Activated CD8-positive, alpha-beta T cell treated with anti-CD3 and anti-CD28 coated beads for 36 hours (primary cell): ENCODE results near the gene NEUROD4. TPM values are rescaled to one million over a fixed set of nuclear protein-coding genes. Genes with fewer than 3 reads are reported as not detected.
A peak's percentile ranks its signal among the peaks of the same experiment; 100 is the strongest.

Experiments used
- ATAC-seq: fragments of 200-7000 bp; cut with Tn5 transposase; one replicate; pipeline ENCODE4 v1.10.0; 2021; ENCODE audit warnings: mild to moderate bottlenecking, moderate library complexity
- CTCF ChIA-PET: fragments of 350-600 bp; sonication (Branson Sonifier 250); formaldehyde crosslinking; loops from one replicate; lab custom pipeline; 2021; ENCODE audit warnings: antibody characterized with exemption; lab: Charles Lee
- POLR2A ChIA-PET: fragments of 350-600 bp; sonication (Branson Sonifier 250); formaldehyde crosslinking; loops from one replicate; lab custom pipeline; 2021; ENCODE audit warnings: antibody characterized with exemption; lab: Charles Lee
- DNase-seq: peaks from one replicate; pipeline ENCODE4 v3.0.0-alpha.2; 2020
- H3K27ac Mint-ChIP-seq: one replicate; pipeline ENCODE4 v1.8.0; 2021; ENCODE audit warnings: mild to moderate bottlenecking, mixed read lengths
- H3K27me3 Mint-ChIP-seq: one replicate; pipeline ENCODE4 v1.8.0; 2021; ENCODE audit warnings: mixed read lengths
- H3K36me3 Mint-ChIP-seq: one replicate; pipeline ENCODE4 v1.8.0; 2021; ENCODE audit warnings: low read depth, mixed read lengths
- H3K4me1 Mint-ChIP-seq: one replicate; pipeline ENCODE4 v1.8.0; 2021; ENCODE audit warnings: low read depth, mixed read lengths
- H3K4me3 Mint-ChIP-seq: one replicate; pipeline ENCODE4 v1.8.0; 2021; ENCODE audit warnings: mild to moderate bottlenecking, moderate library complexity, mixed read lengths
- H3K9me3 Mint-ChIP-seq: one replicate; pipeline ENCODE4 v1.8.0; 2021; ENCODE audit warnings: mixed read lengths
- intact Hi-C: fragments of 100-400 bp; cut with micrococcal nuclease; formaldehyde crosslinking; loops from one replicate; pipeline ENCODE4 v1.10.0; 2022
- total RNA-seq, 2 experiments: library from RNA; stranded (reverse); gene quantifications; one replicate each; pipeline ENCODE4 v1.2.3, GENCODE V29; 2021
- TF ChIP-seq, protein P1 (sequence below): fragments of 200-600 bp; IDR thresholded peaks from one replicate; pipeline ENCODE4 v1.8.0; 2022; ENCODE audit warnings: antibody characterized with exemption, mild to moderate bottlenecking

The NEUROD4 gene
- total RNA-seq, 2 experiments from 2014 or later = not detected

DNA sequence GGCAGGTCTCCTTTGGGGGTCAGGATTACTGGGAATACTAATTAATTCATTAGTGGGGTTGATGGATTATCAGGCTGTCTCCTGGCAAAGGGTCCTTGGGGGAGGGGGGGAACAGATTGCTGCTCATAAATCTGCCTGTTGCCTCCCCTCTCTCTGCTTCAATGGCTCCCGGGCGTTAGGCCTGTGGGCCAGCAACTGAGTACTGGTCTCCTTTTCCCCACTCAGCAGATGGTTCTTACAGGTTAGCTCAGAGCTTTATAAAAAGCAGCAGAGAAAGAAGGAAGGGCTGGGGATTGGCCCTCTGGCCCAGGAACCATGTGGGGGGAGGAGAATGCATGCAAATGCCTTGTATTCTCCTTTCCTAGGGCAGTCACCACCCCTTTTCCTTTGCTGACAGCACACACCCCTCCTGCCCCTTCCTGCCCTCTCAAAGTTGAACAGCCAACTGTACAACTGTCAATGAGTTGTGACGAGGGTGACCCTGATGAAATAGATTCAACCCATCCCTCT lies 2.3 kb upstream of the NEUROD4 start:
- H3K4me1 Mint-ChIP-seq = peaks cover 7% of the 10 kb centered on the region
- ChIA-PET CTCF (interaction anchor here (2.3 kb wide), 1 partner anchor 24 kb away, joined by 8 read pairs; no protein-coding TSS in a partner anchor), POLR2A (no interaction called here)
- no peak overlapping the region for H3K27ac Mint-ChIP-seq
- peaks cover 25% of the 10 kb centered on the region for H3K27me3 Mint-ChIP-seq
- TF ChIP-seq, protein P1, sequence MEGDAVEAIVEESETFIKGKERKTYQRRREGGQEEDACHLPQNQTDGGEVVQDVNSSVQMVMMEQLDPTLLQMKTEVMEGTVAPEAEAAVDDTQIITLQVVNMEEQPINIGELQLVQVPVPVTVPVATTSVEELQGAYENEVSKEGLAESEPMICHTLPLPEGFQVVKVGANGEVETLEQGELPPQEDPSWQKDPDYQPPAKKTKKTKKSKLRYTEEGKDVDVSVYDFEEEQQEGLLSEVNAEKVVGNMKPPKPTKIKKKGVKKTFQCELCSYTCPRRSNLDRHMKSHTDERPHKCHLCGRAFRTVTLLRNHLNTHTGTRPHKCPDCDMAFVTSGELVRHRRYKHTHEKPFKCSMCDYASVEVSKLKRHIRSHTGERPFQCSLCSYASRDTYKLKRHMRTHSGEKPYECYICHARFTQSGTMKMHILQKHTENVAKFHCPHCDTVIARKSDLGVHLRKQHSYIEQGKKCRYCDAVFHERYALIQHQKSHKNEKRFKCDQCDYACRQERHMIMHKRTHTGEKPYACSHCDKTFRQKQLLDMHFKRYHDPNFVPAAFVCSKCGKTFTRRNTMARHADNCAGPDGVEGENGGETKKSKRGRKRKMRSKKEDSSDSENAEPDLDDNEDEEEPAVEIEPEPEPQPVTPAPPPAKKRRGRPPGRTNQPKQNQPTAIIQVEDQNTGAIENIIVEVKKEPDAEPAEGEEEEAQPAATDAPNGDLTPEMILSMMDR = no peak
- H3K36me3 Mint-ChIP-seq = peaks cover 2% of the 10 kb centered on the region
- ATAC-seq (no peak), DNase-seq (no peak)
- H3K4me3 Mint-ChIP-seq = no peak overlapping the region
- intact Hi-C loops = no loop called here
- H3K9me3 Mint-ChIP-seq = peaks cover 6% of the 10 kb centered on the region

DNA sequence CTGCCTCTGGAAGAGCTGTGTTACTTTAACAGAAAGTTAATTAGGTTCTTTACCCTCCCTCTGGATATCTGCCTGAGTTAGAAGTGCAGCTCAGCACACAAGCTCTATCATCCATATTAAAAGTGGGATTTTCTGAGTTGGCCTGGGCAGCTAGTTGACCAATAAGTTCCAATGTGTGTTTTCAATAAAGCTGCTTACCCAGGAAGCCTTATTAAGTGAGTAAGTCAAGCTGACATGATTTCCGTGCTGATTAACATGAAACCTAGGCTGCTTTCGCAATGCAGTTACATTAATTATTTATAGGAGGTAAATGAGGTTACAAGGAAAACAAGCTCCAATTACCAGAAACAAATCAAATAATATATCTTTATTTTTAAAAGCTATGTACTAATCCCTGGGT lies 4.8 kb downstream of the NEUROD4 start:
- DNase-seq (no peak), ATAC-seq (no peak)
- Mint-ChIP-seq H3K27me3 (peaks cover 13% of the 10 kb centered on the region), H3K27ac (no peak overlapping the region), H3K4me1 (peaks cover 6% of the 10 kb centered on the region), H3K36me3 (no peaks in the 10 kb centered on the region), H3K9me3 (no peaks in the 10 kb centered on the region), H3K4me3 (no peak overlapping the region)
- TF ChIP-seq, protein P1 = no peak
- POLR2A ChIA-PET = no interaction called here
- CTCF ChIA-PET = interaction anchor here (0.9 to 2.6 kb wide), 5 partner anchors 13 to 50 kb away, joined by 3 to 14 read pairs (median 5); no protein-coding TSS in a partner anchor
- intact Hi-C loops = no loop called here

GRCh38 chr12:55025508-55025907 lies 5.7 kb downstream of the NEUROD4 start:
- TF ChIP-seq, protein P1 = no peak
- H3K27me3 Mint-ChIP-seq = peaks cover 5% of the 10 kb centered on the region
- H3K27ac Mint-ChIP-seq = no peak overlapping the region
- H3K36me3 Mint-ChIP-seq = no peaks in the 10 kb centered on the region
- POLR2A ChIA-PET = no interaction called here
- H3K9me3 Mint-ChIP-seq = no peaks in the 10 kb centered on the region
- intact Hi-C loops = no loop called here
- CTCF ChIA-PET = interaction anchor here (0.9 to 2.6 kb wide), 2 partner anchors 29 to 45 kb away, joined by 3 to 14 read pairs; no protein-coding TSS in a partner anchor
- ATAC-seq = no peak
- H3K4me3 Mint-ChIP-seq = no peak overlapping the region
- H3K4me1 Mint-ChIP-seq = no peaks in the 10 kb centered on the region
- DNase-seq = no peak

DNA sequence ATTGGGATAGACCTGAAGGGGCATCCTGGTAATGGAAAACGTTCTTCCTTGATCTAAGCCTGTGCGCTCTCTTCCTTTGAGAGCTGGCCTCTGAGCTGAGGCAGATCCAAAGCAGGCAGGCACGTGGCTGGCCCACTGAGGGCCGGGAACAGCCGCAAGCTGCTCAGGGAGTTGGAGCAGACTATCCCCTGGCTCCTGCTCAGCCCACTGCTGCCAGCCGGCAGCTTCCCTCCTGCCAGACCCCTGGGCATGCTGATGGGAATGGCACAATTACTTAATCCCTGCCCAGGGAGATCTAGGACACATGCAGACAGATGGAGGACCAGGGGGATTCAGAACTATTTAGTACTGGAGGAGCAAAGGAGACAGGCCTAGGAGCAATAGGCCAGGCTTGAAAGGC lies 14.4 kb downstream of the NEUROD4 start:
- no peak overlapping the region for H3K27ac Mint-ChIP-seq
- ATAC-seq = no peak
- POLR2A ChIA-PET = no interaction called here
- H3K4me1 Mint-ChIP-seq = peaks cover 39% of the 10 kb centered on the region
- no peak for DNase-seq
- no peaks in the 10 kb centered on the region for H3K36me3 Mint-ChIP-seq
- intact Hi-C loops = no loop called here
- no peaks in the 10 kb centered on the region for H3K9me3 Mint-ChIP-seq
- CTCF ChIA-PET = interaction anchor here (1.1 to 2.7 kb wide), 4 partner anchors 14 to 332 kb away, joined by 4 to 10 read pairs (median 5); partner anchors contain the start of gene NEUROD4
- TF ChIP-seq, protein P1 = no peak
- no peaks in the 10 kb centered on the region for H3K27me3 Mint-ChIP-seq
- no peak overlapping the region for H3K4me3 Mint-ChIP-seq

DNA sequence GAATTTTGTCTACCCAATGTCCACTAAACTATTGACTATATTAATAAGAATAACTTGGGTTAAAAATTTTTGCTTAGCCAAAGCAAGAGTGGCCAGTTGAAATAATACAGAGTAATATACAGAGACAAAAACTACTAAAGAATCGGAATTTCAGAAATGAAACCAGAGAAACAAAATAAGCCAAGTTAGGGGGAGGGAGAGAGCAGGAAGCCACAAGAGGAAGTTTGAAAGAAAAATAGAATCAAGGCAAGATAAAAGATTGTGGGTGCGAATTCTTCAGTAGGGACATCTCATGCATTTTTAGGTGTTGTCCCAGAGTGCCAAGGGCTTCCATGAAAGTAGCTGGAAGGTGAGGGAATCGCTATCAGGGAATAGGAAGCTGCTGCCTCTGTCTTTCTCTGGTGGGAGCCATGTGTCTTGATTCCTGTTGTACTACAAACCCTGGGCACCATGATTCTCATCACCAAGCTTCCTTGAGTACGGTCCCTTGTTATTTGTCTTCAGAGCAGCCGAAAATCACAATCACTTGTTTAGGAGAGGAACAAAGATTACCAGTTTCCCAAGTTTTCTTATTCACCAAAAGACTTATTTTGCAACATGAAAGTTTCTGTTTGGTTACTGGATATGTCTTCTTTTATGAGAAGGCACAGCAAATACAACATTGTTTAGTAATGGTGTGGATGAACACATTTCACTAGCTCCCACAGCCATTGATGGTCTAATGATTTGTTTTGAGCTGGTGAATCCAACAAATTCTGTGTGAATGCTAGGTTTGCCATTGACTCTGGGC lies 16.7 kb downstream of the NEUROD4 start:
- peaks cover 39% of the 10 kb centered on the region for H3K4me1 Mint-ChIP-seq
- TF ChIP-seq, protein P1 = no peak
- H3K27me3 Mint-ChIP-seq = no peaks in the 10 kb centered on the region
- H3K9me3 Mint-ChIP-seq = no peaks in the 10 kb centered on the region
- no peak for ATAC-seq
- intact Hi-C loops = no loop called here
- no peak for DNase-seq
- H3K27ac Mint-ChIP-seq = peak overlapping the region; percentile 10
- POLR2A ChIA-PET = no interaction called here
- peak overlapping the region; percentile 16 for H3K4me3 Mint-ChIP-seq
- CTCF ChIA-PET = interaction anchor here (1.1 to 2.1 kb wide), 3 partner anchors 32 to 43 kb away, joined by 4 to 9 read pairs (median 6); no protein-coding TSS in a partner anchor
- no peaks in the 10 kb centered on the region for H3K36me3 Mint-ChIP-seq
